DMS 273 (cell line): ENCODE measurements around the gene THAP8.
A peak's percentile ranks its signal among the peaks of the same experiment; 100 is the strongest.
"Not testable (repeated sequence)": the region's sequence is repeated elsewhere in the genome, so short reads cannot be mapped to it uniquely, and the experiment has no call there.

Experiments
- DNase-seq: peaks from one replicate; lab custom pipeline; 2025; ENCODE audit not compliant: unreplicated experiment; lab: John Stamatoyannopoulos, UW

Gene THAP8

GRCh38 chr19:36068810-36069499, 14.9 kb upstream of the THAP8 start:
- not testable (repeated sequence) for DNase-seq

DNA sequence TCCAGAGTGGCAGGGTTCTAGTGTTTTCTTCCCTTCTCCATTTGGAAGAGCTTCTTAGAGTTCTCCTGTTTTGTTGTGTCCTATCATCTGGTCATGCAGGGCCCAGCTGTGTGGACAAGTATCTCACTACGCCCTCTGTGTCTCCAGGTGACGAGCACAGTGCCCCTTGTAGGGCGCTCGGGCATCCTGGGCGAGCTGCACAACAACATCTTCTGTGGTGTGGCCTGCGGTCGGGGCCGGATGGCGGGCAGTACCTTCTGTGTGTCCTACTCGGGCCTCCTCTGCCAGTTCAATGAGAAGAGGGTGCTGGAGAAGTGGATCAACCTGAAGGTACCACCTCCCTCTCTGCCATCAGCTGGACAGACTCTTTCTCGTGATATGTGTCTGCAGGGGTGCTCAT, 13.6 kb upstream of the THAP8 start:
- DNase-seq: no peak

- no peak for DNase-seq
Measured at GRCh38 chr19:36064826-36065225, 10.7 kb upstream of the THAP8 start.

DNA sequence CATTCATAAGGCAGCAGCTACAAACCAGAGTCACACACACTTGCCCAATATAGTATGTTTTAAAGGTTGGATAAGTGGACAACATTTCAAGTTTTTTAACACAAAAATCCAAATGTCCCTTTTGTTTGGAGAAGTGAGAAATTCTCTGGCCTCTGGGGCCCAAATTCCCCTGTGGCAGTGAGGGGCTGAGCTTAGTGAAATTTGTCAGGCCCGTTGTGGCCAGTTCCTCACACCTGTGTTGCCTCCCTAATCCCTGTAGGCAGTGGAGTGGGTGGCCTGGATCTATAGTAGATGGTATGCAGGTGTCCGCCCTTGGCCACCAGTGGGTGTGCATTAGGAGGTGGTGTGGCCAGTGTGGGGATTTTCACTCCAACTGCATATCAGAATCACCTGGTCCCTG, 7.3 kb upstream of the THAP8 start:
- DNase-seq: no peak

DNA sequence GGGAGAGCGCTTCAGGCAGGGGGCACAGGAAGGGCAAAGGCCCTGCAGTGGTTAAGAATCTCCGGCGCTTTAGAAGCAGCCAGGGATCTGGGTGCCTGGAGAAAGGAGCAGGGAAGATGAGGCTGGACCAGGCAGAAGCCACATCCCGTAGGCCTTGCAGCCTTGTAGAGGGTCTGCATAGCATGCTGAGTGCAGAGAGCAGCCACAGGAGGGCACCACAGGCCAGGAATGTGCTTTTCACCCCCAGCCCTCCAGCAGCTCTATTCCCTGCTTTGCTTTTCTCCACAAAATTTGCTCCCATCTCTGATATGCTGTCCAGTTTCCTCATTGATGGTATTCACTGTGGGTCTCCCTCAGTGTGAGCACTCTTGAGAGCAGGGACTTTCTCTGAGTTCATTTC, 6.3 kb upstream of the THAP8 start:
- DNase-seq: peak; percentile 59

DNA sequence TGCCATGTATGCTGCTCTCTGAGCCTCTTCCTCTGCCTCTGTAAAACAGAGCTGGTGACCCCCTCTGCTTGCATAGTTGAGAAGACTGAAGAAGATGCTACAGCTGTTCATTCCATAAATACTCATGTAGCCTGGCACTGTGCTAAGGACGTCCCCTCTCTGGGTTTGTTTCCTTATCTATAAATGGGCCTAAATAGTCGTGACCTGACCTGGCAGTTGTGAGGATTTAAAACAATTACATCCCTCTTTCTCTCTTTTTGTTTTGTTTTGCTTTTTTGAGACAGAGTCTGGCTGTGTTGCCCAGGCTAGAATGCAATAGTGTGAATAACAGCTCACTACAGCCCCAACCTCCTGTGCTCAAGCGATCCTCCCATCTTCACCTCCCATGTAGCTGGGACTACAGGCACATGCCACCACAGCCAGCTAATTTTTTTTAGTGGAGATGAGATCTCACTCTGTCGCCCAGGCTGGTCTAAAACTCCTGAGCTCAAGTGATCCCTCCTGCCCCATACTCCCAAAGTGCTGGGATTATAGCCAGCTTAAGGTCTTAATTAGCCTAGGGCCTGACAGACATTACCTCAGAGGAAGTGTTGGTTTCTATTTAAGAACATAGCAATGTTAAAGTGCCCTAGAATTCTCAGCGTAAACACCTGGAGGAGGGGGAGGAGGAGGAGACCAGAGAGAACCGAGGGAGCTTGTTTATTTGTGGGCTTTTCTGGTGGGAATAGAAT, 5.3 kb upstream of the THAP8 start:
- DNase-seq: no peak

GRCh38 chr19:36058481-36059179, 4.5 kb upstream of the THAP8 start:
- no peak for DNase-seq

- DNase-seq: peak; percentile 99
Measured at GRCh38 chr19:36054733-36055686, 925 bp upstream of the THAP8 start, which contains the start of gene WDR62. TSS of gene WDR62 (plus strand) at chr19:36054897. CDS start at chr19:36054972, 75 bp downstream.

DNA sequence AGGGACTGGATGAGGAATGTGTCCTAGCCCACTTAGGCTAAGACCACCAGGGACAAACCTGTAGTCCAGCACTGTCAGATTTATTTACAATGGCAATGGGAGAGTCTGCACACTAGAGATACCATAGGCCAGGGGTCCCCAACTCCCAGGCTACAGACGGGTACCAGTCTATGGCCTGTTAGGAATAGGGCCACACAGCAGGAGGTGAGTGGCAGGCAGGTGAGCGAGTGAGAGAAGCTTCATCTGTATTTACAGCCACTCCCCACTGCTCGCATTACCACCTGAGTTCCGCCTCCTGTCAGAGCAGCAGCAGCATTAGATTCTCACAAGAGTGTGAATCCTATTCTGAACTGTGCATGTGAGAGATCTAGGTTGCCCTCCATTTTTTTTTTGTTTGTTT, 2.4 kb downstream of the THAP8 start:
- no peak for DNase-seq

DNA sequence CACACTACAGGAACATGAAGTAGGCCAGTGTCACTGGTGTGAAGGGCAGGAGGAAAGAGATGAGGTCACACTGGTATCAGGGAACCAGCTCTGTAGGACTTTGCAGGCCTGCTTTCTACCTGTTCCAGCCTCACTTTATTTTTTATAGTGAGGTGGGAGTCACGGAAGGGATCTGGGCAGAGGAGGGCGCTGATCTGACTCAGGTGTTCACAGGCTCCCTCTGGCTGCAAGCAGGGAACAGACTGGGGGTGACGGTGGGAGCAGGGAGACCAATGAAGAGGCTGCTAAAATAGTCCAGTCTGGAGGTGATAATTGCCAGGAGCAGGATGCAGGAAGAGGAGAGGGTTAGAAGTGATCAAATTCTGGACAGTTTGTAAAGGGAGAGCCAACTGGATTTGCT, 2.8 kb downstream of the THAP8 start:
- DNase-seq: peak; percentile 51

- no peak for DNase-seq
Measured at GRCh38 chr19:36049080-36049698, 4.9 kb downstream of the THAP8 start.

DNA sequence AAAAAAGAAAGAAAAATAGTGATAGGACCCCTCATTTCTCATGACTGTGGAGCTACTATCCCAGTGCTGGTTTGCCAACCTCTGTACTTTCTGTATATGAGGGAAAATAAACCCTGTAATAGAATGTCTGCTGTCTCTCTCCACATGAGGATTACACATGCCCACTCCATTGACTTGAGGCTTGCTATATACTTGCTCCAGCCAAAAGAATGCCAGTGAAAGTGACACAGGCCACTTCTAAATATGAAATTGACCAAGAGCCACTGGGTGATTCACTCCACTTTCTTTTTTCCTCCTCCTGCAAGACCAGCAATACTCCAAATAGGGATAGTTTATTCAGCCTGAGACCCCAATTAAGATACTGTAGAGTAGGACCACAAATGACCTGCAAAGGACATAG, 6.2 kb downstream of the THAP8 start:
- DNase-seq: no peak

DNA sequence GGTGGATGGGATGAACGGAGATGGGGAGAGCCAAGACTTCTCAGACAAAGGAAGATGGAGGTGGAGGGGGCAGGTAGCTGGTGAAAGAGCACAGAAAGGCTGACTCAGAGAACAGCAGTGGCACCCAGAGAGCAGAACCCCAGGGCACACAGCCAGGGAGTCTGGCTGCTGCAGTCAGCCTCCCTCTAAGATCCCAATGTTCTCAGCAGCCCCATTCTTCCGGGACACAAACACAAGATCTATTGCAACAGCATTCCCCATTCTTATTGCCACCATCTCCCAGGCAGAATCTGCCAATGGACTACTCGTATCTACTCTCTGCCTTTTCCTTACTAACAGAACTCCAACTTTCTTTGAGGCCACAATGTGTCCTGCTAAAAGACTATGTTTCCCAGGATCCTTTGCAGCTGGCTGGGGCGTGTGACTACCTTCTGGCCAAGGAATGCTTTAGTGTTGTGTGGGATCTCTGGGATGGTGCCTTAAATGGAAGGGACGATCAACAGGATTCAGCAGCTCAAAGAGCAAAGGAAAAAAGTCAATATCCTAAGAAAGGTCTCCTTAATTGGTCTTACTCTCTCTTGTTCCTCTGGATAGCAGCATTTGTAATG, 7.5 kb downstream of the THAP8 start:
- no peak for DNase-seq

- no peak for DNase-seq
Measured at GRCh38 chr19:36043952-36044351, 10.1 kb downstream of the THAP8 start.

- no peak for DNase-seq
Measured at GRCh38 chr19:36041831-36042230, 12.3 kb downstream of the THAP8 start.

GRCh38 chr19:36041092-36041491, 13.0 kb downstream of the THAP8 start:
- DNase-seq: not testable (repeated sequence)

GRCh38 chr19:36040495-36040894, 13.6 kb downstream of the THAP8 start:
- DNase-seq: no peak

GRCh38 chr19:36032251-36033104, 21.6 kb downstream of the THAP8 start, which contains the start of gene CLIP3:
TSS of gene CLIP3 (minus strand) at chr19:36032873. CDS start at chr19:36032357, 516 bp downstream.
- peak; percentile 82 for DNase-seq

DNA sequence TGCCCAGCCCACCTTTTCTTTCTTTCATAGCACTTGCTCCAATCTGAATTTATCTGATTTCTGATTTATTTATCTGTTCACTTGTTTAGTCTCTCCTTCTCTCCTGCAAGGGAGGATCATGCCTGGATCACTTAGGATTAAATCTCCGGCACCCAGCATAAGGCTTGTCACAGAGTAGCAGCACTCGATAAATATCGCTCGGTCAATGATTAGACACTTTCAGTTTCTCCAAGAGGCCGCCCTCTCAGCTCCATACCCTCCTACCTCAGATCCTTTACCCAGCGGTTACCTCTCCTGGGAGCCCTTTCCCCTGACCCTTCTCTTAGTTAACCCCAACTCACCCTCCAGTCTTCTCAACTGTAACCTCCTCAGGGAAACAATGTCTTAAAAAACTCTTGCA, 22.8 kb downstream of the THAP8 start:
- no peak for DNase-seq
